ENCODE data around the gene PRKAR1B. TPM values are rescaled to one million over a fixed set of nuclear protein-coding genes. Genes with fewer than 3 reads are reported as not detected.

Gene PRKAR1B
- total RNA-seq = 10 to 100 TPM; 15.8 to 19.8 TPM
- long read RNA-seq, transcript PRKAR1B-201 (11 exons, 2,007 nt) = major isoform, 12 of 24 reads
- long read RNA-seq, partial matches to known transcripts = 4 of 24 reads
- long read RNA-seq, other reads (novel, unspliced or antisense) = 4 of 24 reads

- ATAC-seq = peak in 1 of 2 donors; percentile 5
Observed at GRCh38 chr7:727104-727805, at the start of gene PRKAR1B. PRKAR1B (minus strand) TSS chr7:727281; CDS start chr7:711505, 15,776 bp downstream.

GRCh38 chr7:776381-776780, 49.3 kb upstream of the PRKAR1B start:
- DNase-seq = no peak
- no peak for ATAC-seq
- intact Hi-C loops (cut with DNase I) = no loop called here

More at GRCh38 chr7:727104-727805, at the start of gene PRKAR1B:
- intact Hi-C loops (cut with DNase I) = loop anchor here in 1 of 2 donors (5.0 kb wide), 1 partner anchor 60 kb away; no protein-coding TSS in a partner anchor
- DNase-seq = no peak

GRCh38 chr7:774161-775109, 47.4 kb upstream of the PRKAR1B start:
- DNase-seq (peak; percentile 63), ATAC-seq (peak; percentile 36 to 38)
- intact Hi-C loops (cut with DNase I) = loop anchor here (2.0 kb wide), 1 partner anchor 452 kb away; no protein-coding TSS in a partner anchor

- no peak for ATAC-seq
- no peak for DNase-seq
- intact Hi-C loops (cut with DNase I) = no loop called here
Observed at GRCh38 chr7:773622-773915, 46.5 kb upstream of the PRKAR1B start.

- DNase-seq (no peak), ATAC-seq (no peak)
- intact Hi-C loops (cut with DNase I) = no loop called here
Observed at GRCh38 chr7:772861-773621, 46.0 kb upstream of the PRKAR1B start.

- no peak for DNase-seq
- intact Hi-C loops (cut with DNase I) = no loop called here
- ATAC-seq = no peak
Observed at GRCh38 chr7:772392-772791, 45.3 kb upstream of the PRKAR1B start.

GRCh38 chr7:772005-772294, 44.9 kb upstream of the PRKAR1B start:
- no peak for ATAC-seq
- DNase-seq = no peak
- intact Hi-C loops (cut with DNase I) = no loop called here

GRCh38 chr7:771234-772004, 44.3 kb upstream of the PRKAR1B start:
- intact Hi-C loops (cut with DNase I) = no loop called here
- ATAC-seq (peak; percentile 58 to 84), DNase-seq (peak; percentile 85)

GRCh38 chr7:770741-771166, 43.7 kb upstream of the PRKAR1B start:
- DNase-seq = no peak
- no peak for ATAC-seq
- intact Hi-C loops (cut with DNase I) = no loop called here

- ATAC-seq (no peak), DNase-seq (no peak)
- intact Hi-C loops (cut with DNase I) = no loop called here
Observed at GRCh38 chr7:770336-770735, 43.3 kb upstream of the PRKAR1B start.

- peak; percentile 65 for DNase-seq
Observed at GRCh38 chr7:768881-769504, 41.9 kb upstream of the PRKAR1B start.

GRCh38 chr7:767941-768731, 41.1 kb upstream of the PRKAR1B start:
- ATAC-seq (peak; percentile 12 to 48), DNase-seq (peak; percentile 54)
- intact Hi-C loops (cut with DNase I) = no loop called here

More at GRCh38 chr7:768881-769504, 41.9 kb upstream of the PRKAR1B start:
- ATAC-seq = peak; percentile 54 to 56
- intact Hi-C loops (cut with DNase I) = no loop called here

- no peak for DNase-seq
- peak; percentile 1 to 12 for ATAC-seq
- intact Hi-C loops (cut with DNase I) = no loop called here
Observed at GRCh38 chr7:767580-767940, 40.5 kb upstream of the PRKAR1B start.

- intact Hi-C loops (cut with DNase I) = no loop called here
- DNase-seq = no peak
- no peak for ATAC-seq
Observed at GRCh38 chr7:765383-765782, 38.3 kb upstream of the PRKAR1B start.

GRCh38 chr7:763762-764161, 36.7 kb upstream of the PRKAR1B start:
- no peak for ATAC-seq
- intact Hi-C loops (cut with DNase I) = no loop called here
- no peak for DNase-seq

GRCh38 chr7:762885-763284, 35.8 kb upstream of the PRKAR1B start:
- no peak for ATAC-seq
- DNase-seq = no peak
- intact Hi-C loops (cut with DNase I) = no loop called here

GRCh38 chr7:761631-762030, 34.5 kb upstream of the PRKAR1B start:
- ATAC-seq (no peak), DNase-seq (no peak)
- intact Hi-C loops (cut with DNase I) = no loop called here

GRCh38 chr7:761101-761500, 34.0 kb upstream of the PRKAR1B start:
- ATAC-seq (no peak), DNase-seq (no peak)
- intact Hi-C loops (cut with DNase I) = no loop called here

Measured in left cardiac atrium (tissue), 4 donors.